ENCODE results near the gene TRIM67.

DNA sequence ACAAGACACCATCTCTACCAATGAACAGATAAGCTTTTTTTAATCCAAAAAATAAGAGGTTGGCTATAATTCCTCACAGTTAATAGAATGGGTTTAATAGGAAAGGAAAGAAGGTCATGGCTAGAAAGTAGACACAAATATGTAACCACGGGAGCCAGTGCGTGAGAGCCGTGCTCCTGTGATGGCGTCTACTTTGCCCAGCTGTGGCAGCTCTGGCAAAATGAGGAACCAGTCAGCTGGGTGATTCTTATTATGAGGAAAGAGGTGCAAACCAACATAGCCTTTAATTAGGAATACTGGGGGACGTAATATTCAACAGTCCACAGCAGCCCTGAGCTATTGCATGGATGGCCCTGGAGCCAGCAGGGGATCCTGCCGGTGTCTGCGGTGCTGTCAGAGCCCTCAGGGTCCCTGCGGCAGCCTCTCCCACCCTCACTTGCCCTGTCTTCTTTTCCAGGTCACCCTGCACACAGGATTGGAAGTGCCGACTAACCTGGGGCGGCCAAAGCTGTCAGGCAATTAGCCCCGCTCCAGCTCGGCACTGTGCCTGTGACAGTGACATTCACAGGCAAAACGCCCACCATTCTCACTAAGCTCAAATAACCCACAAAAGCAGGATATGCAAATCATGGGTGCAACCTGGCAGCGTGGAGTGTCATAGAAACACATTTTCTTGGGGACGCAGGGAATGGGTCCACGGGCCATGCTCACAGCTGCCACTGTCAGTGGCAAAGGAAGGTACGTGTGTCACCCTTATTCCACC lies 53.2 kb downstream of the TRIM67 start:
- TF ChIP-seq, protein P1, sequence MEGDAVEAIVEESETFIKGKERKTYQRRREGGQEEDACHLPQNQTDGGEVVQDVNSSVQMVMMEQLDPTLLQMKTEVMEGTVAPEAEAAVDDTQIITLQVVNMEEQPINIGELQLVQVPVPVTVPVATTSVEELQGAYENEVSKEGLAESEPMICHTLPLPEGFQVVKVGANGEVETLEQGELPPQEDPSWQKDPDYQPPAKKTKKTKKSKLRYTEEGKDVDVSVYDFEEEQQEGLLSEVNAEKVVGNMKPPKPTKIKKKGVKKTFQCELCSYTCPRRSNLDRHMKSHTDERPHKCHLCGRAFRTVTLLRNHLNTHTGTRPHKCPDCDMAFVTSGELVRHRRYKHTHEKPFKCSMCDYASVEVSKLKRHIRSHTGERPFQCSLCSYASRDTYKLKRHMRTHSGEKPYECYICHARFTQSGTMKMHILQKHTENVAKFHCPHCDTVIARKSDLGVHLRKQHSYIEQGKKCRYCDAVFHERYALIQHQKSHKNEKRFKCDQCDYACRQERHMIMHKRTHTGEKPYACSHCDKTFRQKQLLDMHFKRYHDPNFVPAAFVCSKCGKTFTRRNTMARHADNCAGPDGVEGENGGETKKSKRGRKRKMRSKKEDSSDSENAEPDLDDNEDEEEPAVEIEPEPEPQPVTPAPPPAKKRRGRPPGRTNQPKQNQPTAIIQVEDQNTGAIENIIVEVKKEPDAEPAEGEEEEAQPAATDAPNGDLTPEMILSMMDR (IDR thresholded peaks at IDR 0.05; ENCODE audit: insufficient read depth, low read length, poor library complexity, severe bottlenecking), result no peak
- no peak for TF ChIP-seq EZH2phosphoT487 (conservative IDR thresholded peaks at IDR 0.05; ENCODE audit: low read length)
